ENCODE results near the gene PRPSAP1.

The PRPSAP1 gene

GRCh38 chr17:76264755-76265623 lies 88.7 kb downstream of the PRPSAP1 start, which contains the start of gene UBALD2:
TSS of gene UBALD2 (plus strand) at chr17:76265348. CDS start at chr17:76265506, 158 bp downstream.
- DNase-seq: peak; percentile 96

DNA sequence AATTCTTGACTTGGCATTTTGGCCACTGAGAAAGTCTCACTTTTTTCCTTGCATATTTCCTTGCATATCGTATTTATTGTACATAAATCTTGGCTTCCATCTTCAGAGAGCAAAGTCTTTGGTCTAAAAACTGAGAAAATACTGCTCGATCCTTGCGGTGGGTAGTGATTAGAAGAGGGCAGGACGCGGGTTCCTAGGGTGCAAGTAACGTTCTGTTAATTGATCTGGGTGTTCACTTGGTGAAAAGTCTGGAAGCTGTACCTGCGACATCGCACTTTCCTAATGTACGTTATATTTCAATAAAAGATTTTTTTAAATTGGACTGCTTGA lies 89.3 kb downstream of the PRPSAP1 start:
- DNase-seq: no peak

GRCh38 chr17:76263896-76264295 lies 89.8 kb downstream of the PRPSAP1 start:
- DNase-seq: no peak

DNA sequence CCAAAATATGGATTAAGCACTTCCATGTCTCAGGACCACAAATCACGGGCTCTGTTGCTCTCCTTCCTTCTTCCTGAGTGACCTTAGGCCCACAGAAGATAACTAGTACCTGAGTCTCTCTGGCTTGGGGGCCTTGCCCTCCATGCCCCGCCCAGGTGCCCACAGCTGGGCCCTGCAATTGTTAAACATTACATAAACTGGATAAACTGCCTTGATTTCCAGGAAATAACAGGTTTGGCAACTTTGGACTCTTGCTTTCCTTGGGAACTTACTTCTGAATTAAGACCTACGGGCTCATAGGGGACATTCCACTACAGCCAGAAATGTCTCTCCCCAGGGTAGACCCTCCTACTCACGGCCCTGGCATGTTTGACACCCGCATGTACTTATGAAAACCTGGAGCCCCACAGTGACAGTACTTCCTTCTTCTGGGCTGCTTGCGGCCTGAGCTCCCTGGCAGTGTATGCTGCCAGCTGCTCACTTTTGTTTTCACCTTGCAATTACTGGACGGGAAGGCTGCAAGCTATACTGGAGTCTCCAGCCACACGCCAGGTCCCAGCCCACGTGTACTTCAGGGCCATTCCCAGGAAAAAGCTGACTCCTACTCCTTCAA lies 90.9 kb downstream of the PRPSAP1 start:
- DNase-seq: no peak

GRCh38 chr17:76261421-76262215 lies 92.1 kb downstream of the PRPSAP1 start:
- DNase-seq: no peak

DNA sequence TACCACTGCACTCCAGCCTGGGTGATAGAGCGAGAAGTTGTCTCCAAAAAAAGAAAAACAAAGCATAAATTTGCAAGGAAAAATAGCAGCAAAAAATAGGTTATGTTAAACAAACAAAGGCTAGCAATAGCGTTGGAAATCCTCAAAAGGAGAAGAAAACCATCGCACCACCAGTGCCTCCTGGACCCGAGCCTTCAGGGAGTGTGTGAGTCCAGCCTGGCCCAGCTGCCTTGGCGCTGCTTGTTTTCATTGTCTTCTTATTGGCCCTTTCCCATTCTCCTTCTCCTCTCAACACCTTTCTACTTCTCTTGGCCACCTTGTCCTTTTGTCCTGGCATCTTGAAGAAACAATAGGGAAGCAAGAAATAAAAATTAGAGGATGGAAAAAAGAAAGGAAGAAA lies 93.0 kb downstream of the PRPSAP1 start:
- DNase-seq: no peak

- DNase-seq: no peak
Measured at GRCh38 chr17:76260220-76260619, 93.5 kb downstream of the PRPSAP1 start.
